Daoy (cell line): ENCODE data around the gene UPB1. TPM values are rescaled to one million over a fixed set of nuclear protein-coding genes. Genes with fewer than 3 reads are reported as not detected.
A peak's percentile ranks its signal among the peaks of the same experiment; 100 is the strongest.
"Not testable (repeated sequence)": the region's sequence is repeated elsewhere in the genome, so short reads cannot be mapped to it uniquely, and the experiment has no call there.

Experiments used
- DNase-seq: peaks from one replicate; pipeline ENCODE4 v3.0.0-alpha.2; 2015; ENCODE audit warnings: low read depth
- total RNA-seq: library from RNA; depleted of rRNA; stranded (reverse); fragments of >200 nt; shearing (Covaris generic); gene quantifications from 2 replicates; pipeline ENCODE4 v1.2.3, GENCODE V29; 2014

Gene UPB1
- total RNA-seq, 1 experiment from 2014 or later = not detected

DNA sequence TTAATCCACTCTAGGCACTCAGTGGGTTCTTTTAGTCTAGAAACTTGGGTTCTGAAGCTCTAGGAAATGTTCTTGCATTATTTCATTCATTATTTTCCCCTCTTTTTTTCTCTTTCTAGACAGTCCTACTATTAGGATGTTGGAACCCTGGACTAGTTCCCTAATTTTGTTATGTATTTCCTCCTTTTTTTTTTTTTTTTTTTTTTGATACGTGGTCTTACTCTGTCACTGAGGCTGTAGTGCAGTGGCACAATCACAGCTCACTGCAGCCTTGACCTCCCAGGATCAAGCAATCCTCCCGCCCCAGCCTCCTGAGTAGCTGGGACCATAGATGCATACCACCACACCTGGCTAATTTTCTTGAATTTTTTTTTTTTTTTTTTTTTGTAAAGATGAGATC lies 9.4 kb downstream of the UPB1 start:
- DNase-seq = no peak

DNA sequence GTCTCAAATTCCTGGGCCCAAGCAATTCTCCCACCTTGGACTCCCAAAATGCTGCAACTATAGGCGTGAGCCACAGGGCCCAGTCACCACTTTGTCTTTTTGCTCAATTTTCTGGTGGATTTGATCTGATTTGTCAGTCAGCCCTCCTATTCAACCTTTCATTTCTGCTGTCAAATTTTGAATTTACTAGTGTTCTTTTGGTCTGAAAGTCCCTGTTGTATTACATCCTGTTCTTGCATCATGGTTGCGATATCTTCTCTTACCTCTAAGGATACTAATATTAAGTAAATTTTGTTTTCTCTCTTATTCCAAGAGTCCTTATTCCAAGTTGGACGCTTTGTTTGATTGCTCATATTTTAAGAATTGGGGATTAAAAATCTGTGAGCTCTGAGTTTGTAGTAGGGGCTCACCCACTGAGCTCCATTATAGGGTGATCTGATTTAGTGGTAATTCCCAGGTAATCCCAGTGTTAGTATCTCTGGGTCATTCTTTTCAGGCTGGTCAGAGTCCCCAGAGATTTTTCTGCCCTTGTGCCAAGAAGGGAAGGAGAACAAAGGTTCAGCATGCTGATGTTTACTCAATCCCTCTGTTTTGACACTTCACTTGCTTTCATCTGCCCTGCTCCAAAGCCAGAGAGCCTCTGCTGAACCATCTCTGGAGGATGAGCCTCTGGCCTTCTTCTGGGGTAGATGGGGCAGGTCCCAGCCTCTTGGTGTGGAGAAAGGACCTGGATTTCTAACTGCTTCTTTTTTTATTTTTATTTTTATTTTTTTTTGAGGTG lies 10.0 kb downstream of the UPB1 start:
- no peak for DNase-seq

DNA sequence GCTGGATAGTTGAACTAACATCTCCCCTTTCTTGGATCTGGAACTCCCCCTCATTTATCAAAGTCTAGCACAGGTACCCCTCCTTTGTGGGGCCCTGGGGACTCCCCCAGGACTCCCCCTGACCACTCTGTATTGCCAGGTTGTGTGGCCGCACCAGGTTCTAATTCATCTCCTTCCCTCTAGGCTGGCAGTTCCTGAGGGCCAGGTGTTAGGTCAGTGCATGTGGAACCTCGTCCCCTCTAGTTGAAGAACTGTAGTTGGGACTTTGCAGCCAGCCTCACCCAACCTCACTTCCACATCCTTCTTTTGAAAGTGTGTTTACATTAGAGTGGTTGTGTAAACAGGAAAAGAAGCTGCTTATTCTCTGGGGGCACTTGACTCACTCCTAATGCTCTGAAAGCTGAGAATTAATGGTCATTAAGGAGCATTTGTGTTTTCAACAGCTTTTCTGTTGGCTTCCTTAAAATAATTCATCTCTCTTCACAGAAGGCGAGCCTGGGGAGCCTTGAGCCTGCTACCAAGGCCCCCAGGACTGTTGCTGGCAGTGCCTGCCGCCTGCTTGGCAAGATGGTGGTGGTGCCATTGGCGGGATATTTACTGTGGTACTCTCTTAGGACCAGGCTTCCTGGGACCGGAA lies 11.8 kb downstream of the UPB1 start:
- DNase-seq = peak; percentile 29

DNA sequence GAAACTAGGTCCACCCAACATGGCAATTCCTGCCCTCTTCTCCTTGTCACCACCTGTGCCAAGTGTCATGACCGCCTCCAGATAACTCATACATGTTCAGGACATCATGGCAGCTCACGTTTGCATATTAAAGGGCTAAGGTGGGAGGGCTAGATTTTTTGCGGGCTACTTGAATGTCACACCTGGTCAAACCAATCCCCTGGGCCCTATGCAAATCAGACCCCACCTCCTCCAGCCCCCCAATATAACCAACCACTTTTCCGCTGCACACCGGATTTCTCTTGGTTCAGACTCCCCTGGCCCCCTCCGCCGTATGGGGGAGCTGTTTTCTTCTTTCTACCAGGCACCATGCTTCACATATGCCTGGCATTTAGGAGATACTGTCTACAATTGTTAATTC lies 12.6 kb downstream of the UPB1 start:
- DNase-seq = no peak

DNA sequence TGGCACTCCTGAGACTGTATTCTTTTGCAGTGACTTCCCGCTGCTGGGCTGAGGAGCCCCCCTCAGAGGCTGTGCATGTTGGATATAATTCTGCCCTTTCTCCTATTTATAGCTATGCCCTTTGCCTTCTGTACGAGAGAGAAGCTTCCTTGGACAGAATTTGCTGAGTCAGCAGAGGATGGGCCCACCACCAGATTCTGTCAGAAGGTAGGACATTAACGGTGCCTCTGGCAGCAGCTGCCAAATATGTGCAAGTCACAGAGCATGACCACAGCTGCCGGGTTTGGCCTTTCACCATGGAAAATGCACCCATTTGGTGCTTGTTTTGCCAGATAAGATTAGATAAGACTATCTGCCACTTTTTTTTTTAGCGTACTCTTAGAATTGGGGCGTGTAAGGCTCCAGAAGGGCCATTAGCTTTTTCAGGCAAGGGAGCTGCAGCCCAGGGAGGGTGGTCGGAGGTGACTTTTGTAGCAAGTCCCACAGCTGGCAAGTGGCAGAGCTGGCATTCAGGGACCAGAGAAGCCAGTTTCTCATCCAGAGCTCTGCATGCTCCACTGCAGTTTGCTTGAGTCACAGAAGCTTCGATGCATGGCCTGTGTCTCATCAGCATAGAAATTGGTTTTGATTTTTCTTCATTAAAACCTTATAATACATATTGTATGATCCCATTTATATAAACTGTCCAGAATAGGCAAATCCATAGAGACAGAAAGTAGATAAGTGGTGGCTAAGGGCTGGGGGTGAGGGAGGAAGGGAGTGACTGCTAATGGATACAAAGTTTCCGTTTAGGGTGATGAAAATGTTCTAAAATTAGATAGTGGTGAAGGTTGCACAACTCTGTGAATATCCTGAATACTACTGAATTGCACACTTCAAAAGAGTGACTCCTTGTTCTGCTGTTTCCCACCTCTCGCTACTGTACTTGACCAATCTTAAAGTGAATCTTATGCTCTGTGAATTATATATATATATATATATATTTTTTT lies 15.8 kb downstream of the UPB1 start:
- peak; percentile 40 for DNase-seq

DNA sequence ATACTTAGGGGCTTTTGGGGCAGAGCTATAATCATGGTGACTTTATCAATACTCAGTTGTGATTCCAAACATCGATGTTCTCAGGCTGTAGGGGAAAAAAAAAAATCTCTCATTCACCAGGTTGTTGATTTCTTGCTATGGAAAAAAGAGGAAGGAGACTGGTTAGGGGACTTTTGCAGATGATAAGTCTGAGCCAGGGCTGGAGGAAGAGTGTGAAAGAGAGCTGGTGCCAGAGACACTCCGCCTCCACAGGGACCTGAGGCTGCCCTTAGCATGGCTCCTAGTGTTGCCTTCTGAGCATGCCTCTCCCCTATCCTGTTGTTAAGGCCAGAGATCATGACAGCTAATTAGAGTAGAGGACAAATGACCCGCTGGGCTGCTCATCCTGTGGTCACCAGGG lies 16.9 kb downstream of the UPB1 start:
- no peak for DNase-seq

DNA sequence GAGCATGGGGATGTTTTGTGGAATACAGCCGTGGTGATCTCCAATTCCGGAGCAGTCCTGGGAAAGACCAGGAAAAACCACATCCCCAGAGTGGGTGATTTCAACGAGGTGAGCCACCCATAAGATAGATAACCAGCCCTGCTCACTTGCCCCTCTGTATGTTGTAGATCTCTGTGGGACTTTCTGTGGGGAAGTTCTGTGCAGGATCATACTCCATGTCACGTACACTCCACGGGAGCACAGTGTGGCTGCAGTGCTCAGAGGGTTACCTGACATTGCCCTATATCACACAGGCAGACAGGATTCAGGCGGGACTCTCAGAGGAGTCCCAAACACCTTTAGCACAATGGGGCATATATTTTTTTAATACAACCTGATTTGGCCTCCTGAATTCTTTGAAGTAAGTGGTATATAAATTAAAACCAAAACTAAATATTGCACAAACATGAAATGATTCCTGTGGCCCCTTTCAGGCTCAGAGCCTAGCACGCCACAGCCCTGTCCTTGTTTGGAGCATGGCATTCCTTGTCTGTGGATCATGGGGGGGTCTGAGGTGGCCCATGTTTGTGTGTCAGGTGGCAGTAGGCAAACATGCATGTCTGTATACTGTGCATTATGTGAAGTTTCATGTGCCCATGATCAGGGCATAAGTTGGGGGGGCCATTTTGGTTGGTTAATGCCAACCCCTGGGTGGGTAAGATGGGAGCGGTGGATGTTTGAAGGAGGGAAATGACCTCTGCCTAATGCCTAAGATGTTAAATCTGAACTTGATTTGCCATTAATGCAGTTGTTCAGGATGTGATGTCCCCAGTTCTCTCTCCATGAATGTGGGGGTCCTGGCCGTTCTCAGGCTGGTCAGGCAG lies 18.5 kb downstream of the UPB1 start:
- DNase-seq = no peak

DNA sequence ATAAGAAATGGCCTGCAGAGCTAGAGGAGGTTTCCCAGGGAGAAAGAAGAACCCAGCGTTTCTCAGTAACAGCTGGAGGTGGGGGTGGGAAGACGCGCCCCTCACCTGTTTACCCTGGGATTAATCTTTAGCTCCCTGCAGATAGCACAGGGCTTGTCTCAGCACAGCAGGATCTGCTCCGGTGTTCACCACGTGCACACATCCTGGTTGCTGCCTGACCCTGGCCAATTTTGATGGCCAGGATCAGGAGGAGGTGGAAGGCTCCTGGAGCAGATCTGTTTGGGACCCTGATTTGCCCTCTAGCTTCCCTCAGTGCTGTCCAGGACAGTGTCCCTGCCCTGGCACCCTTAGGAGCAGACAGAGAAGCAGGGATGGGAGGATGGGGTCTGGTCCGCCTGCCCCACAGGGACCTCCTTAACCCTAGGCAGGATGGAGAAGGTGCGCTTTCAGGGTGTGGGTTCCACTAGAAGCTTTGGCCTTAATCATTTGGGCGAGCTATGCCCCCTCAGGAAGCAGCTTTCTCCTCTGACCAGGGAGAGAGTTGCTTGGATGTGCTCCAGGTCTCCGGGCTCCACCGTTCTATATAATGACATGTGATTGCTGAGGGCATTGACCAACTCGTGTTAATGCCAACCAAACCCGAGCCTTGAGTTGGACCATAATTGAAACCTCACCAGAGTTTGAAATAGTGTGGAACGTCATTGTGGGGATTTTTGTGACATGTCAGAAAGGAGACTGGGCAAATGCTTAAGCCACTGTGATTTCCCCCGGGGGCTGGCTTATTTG lies 19.3 kb downstream of the UPB1 start:
- DNase-seq = no peak

DNA sequence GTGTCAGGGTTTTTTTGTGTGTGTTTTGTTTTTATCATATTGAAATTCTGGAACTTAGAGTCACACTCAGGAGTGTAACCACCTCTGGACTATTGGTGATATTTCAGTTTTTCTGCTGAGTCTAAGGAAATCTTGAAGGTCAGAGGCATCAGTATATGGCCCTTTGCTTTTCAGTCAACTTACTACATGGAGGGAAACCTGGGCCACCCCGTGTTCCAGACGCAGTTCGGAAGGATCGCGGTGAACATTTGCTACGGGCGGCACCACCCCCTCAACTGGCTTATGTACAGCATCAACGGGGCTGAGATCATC lies 19.9 kb downstream of the UPB1 start:
- DNase-seq = no peak

DNA sequence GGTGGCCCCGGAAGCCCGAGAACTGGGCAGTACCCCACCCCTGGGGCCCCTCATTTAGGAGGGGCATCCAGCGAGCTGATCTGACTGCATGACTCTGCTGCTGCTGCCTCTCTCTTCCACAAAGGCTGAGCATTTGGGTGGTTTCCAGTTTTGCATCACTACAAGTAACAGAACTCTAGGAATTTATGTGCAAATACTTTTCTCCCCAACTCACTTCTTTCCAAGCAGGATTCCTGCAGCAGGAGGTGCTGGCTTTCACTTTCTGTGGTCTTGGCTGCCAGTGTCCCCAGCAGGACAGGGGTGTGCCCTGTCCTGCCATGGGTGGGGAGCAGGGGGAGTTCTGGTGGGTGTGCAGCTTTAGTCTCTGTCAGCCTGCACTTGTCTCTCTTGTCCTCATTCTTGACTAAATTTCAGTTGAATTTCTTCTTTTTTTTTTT lies 21.2 kb downstream of the UPB1 start:
- DNase-seq = peak; percentile 44

DNA sequence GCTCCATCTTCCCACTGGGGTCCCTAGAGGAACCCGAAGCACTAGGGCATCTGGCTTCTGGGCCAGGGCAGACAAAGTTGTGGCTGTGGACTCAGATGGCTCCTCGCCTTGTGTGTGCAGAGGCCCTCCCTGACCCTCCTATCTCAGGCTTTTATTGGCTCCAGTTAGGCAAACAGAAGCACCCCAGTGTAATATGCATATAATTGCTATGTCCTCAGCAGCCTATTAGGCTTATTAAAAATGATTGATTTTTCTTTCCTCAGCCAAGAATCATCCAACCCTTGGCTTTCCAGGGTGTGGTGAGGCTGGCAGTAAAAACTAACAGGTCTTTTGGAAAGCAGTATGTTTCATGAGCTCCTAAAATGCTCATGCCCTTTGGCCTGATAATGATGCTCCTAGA lies 22.3 kb downstream of the UPB1 start:
- no peak for DNase-seq

DNA sequence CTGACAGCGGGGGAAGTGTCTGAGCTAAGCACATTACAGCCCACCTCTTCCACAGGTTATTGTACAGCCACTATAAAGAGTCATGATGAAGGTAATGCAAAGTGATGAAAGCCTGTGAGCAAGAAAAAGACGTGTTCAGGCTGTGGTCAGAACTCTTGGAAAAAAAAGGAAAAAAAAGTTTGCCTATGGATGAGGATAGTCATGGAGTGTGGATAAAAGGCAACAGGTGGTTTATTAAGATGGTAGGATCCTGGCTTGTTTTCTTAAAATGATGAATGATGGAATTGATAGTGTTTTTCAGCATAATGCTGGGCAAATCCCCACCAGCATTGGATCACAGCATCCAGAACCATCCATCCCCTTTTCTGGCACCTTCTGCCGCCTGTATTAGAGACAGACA lies 23.1 kb downstream of the UPB1 start:
- DNase-seq = no peak

DNA sequence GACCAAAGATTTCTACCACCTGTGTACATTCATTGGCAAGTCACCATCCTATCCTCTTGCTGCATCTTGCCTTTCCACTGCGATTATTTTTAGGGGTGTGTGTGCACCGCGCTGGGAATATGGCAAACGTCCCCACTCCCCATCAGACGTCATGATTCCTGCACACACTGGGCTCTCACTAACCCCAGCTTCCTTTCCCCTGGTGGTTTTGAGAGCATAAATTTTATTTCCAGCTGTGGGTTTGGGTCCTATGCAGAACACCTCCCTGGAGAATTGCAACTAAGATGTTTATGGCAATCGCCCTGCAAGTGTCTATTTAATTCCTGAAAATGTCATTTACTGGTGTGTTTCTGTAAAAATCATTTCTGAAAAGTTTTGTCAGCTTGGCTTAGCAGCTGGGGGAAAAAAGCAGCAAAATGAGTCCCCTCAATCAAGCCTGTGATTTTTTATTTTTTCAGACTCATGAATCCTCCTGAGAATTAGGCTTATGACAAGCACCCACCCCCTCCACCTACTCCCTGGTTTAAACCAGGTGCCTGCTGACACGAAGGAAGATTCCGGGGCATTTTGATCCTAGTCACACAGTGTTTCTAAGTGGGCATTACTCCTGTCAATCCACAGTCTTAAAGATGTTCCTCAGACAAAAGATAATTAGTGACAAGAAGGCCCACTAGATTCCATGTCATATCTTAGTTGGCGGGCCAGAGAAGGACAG lies 23.8 kb downstream of the UPB1 start:
- DNase-seq = no peak

DNA sequence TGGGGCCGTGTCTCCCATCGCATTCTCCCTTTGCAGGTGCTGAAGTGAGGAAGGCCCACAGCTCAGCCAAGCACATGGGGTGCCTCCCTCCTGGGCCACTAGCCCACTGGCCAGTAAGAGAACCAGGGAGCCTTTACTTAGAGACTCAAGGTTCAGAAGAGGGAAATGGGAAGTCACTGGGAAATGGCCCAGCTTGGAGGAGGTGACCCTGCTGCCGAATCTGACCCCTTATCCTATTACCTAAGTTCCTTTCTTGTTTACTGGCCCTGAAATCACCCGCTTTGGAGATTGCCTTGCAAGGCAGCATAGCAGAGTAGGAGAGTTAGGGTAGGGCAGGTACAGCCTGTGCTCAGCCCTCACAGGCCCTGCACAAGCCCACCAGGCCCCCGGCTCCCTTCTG lies 24.4 kb downstream of the UPB1 start:
- no peak for DNase-seq

DNA sequence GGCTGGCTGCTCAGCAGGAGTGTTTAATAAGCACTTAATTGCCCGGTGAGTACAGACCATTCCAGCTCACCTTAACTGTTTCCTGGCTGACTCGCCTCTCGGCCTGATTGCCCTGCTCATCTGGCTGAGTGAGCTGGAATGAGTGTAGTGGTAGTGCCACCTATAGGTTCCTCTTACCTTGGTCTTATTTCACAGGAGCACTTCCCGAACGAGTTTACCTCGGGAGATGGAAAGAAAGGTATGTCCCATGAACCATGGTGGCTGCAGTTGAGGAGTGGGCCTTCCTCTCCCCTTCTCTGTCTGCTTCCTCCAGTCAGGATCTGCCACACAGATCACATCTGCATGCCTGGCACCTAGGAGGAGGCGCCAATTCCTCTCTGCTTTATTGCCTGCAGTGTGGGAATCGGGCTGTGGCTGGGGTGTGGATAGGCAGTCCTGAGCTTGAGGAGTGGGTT lies 26.7 kb downstream of the UPB1 start:
- peak; percentile 76 for DNase-seq

DNA sequence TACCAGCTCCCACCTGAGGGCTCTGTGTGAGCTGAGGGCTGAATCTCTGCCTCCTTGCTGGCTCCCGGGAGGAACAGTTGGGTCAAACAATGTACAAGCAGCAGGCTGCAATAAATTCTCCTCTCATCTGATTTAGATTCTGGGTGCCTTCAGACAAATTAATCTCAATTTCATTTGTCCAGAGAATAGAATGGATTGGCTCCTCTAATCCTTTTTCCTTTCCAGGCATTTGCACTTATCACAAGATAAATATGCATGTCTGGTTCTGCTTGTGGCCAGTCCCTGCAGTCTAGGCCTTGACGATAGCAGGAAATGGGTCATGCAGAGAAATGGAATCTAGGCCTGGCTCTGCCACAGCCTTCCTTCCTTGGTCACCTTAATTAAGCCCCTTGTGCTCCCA lies 28.7 kb downstream of the UPB1 start:
- no peak for DNase-seq

DNA sequence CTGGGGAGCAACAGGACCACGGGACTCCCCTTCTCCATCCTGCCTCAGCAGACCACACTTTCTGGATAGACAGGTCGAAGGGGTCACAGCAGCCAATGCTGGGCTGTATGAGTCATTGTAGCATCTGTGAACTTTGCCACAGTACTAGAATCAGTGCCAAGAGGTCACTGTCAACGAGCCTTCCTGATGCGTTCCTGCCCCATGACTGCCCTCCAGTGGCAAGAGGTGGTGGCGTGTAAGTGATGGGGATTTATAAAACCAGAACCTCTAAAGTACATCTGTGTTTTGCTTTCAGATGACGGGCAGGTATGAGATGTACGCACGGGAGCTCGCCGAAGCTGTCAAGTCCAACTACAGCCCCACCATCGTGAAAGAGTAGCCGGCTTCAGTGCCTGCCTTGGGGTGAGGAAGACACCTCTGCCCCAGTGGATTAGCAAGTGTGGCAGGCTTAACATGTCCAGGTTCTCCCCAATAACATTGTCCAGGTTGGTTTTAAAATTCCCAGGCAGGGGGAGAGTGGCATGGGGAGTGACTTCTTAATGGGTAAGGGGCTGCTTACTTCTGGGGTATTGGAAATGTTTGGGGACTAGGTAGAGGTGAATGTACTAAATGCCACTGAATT lies 30.4 kb downstream of the UPB1 start:
- DNase-seq = peak; percentile 71

DNA sequence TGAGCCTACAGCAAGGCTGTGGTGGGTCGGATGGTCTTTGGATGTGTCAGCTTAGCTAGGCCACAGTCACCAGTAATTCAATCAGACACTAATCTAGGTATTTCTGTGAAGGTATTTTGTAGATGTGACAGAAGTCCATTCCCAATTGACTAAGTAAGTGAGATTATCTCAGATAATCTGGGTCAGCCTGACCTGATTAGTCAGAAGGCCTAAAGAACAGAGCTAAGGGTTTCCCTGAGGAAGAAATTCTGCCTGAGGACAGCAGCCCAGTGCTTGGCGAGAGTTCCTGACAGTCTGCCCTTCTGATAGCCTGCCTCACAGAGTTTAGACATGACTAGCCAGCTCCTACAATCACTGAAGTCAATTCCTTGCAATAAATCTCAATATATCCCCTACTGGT lies 31.1 kb downstream of the UPB1 start:
- DNase-seq = no peak

DNA sequence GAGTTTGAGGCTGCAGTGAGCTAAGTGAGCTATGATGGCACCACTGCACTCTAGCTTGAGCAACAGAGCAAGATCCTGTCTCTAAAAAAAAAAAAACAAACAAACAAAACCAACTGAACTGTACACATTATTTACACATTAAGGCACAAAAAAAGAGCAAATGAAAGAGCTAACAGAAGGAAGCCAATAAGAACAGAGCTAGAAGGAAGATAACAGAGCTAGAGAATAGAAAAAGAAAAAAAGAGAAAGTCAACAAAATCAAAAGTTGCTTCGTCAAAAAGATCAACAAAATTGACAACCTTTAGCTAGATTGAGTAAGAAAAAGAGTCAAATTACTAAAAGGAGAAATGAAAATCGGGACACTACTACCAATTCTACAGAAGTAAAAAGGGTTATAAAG lies 34.8 kb downstream of the UPB1 start:
- DNase-seq = no peak

DNA sequence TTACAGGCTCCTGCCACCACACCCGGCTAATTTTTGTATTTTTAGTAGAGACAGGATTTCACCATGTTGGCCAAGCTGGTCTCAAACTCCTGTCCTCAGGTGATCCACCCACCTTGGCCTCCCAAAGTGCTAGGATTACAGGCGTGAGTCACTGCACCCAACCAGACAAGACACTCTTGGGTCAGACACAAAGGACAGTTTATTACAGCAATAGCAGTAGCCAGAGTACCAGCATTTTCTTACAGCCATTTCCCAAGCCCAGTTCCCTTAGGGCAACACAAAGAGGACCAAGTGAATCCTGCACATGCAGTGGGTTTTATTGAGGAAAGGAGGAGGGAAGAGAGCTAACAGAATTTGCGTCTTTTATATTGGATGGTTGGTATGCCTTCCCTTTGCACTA lies 35.8 kb downstream of the UPB1 start:
- DNase-seq = not testable (repeated sequence)
